Esophagus squamous epithelium (tissue), 5 donors: ENCODE measurements around the gene TTC8. TPM values are rescaled to one million over a fixed set of nuclear protein-coding genes. Genes with fewer than 3 reads are reported as not detected.

Experiments used
- DNase-seq: peaks from one replicate; lab custom pipeline; 2025; lab: John Stamatoyannopoulos, UW
- H3K27ac ChIP-seq, 4 donors: fragments of 200-600 bp; sonication (generic); one replicate each; pipeline ENCODE4 v1.5.1; 2016 to 2019; ENCODE audit warnings: mild to moderate bottlenecking in 1 of 4
- H3K27me3 ChIP-seq, 4 donors: fragments of 200-600 bp; sonication (generic); 1 replicate in 3 of 4; 2 replicates in 1 of 4; pipeline versions ENCODE4 v1.5.1 to v1.6.0; 2017 to 2021; ENCODE audit warnings: antibody characterized with exemption in 1 of 4
- H3K36me3 ChIP-seq, 3 donors: fragments of 200-600 bp; sonication (generic); one replicate each; pipeline ENCODE4 v1.5.1; 2016 to 2019
- H3K4me1 ChIP-seq, 3 donors: fragments of 200-600 bp; sonication (generic); one replicate each; pipeline ENCODE4 v1.5.1; 2017 to 2019
- H3K4me3 ChIP-seq, 4 donors: fragments of 200-600 bp; sonication (generic); 1 replicate in 3 of 4; 2 replicates in 1 of 4; pipeline ENCODE4 v1.5.1; 2016 to 2019; ENCODE audit warnings: mild to moderate bottlenecking in 2 of 4, moderate library complexity in 1 of 4
- H3K9me3 ChIP-seq, 3 donors: fragments of 200-600 bp; sonication (generic); one replicate each; pipeline ENCODE4 v1.5.1; 2016 to 2019
- POLR2A ChIP-seq, 4 donors: fragments of 450-650 bp; IDR thresholded peaks; one replicate each; pipeline ENCODE4 v1.6.1; 2017; ENCODE audit warnings: antibody characterized with exemption in 4 of 4, mild to moderate bottlenecking in 4 of 4, moderate library complexity in 3 of 4
- WGBS, 2 donors: methylation state at CpG; one replicate each; pipeline ENCODE4 v1.1.5; 2018; 5-methylcytosine and 5-hydroxymethylcytosine counted together
- intact Hi-C: fragments of 100-400 bp; cut with DNase I; formaldehyde crosslinking; loops from one replicate; pipeline ENCODE4 v1.15.0; 2022
- total RNA-seq, 4 donors: library from RNA; depleted of rRNA; stranded (reverse); fragments of >200 nt; gene quantifications; one replicate each; pipeline ENCODE4 v1.1.0, GENCODE V29; 2016
- TF ChIP-seq, protein P1 (sequence below), 6 experiments: fragments of 450-650 bp in 4 of 6; fragments of 200-600 bp in 2 of 6; sonication (generic) in 2 of 6; IDR thresholded peaks; one replicate each; pipeline ENCODE4 v1.5.1; 2016 to 2019; ENCODE audit warnings: antibody characterized with exemption in 6 of 6, mild to moderate bottlenecking in 4 of 6, moderate library complexity in 4 of 6
- donor health status: DM: yes; HTN: yes; CAD: no.

TTC8 gene
- total RNA-seq, 4 donors from 2014 or later: 13.0 to 17.2 (median 15.8) TPM

DNA sequence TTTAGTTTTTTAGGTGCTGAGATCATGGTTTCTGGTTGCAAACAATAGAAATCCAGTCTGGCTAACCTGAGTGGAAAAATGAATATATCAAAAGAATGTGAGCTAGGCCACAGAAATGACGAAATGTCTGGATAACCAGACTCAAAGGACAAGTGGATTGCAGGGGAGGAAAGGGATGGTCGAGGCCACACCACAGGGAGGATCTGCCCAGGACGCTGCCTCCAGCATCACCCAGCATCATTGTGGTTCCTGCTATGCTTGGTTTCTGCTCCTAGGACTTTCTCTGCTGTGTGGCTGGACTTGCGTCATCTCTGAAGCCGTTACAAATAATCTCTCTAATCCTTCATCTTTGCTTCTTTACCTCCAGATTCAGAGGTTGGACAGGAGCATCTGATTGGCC, 80.4 kb downstream of the TTC8 start:
- H3K36me3 ChIP-seq: no peaks in the 10 kb centered on the region
- no peak for DNase-seq
- 46 to 74% methylated on average over 4 to 5 of the region's 5 CpGs for WGBS, 2 donors
- TF ChIP-seq, protein P1, sequence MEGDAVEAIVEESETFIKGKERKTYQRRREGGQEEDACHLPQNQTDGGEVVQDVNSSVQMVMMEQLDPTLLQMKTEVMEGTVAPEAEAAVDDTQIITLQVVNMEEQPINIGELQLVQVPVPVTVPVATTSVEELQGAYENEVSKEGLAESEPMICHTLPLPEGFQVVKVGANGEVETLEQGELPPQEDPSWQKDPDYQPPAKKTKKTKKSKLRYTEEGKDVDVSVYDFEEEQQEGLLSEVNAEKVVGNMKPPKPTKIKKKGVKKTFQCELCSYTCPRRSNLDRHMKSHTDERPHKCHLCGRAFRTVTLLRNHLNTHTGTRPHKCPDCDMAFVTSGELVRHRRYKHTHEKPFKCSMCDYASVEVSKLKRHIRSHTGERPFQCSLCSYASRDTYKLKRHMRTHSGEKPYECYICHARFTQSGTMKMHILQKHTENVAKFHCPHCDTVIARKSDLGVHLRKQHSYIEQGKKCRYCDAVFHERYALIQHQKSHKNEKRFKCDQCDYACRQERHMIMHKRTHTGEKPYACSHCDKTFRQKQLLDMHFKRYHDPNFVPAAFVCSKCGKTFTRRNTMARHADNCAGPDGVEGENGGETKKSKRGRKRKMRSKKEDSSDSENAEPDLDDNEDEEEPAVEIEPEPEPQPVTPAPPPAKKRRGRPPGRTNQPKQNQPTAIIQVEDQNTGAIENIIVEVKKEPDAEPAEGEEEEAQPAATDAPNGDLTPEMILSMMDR (IDR thresholded peaks at IDR 0.05): no peak
- no peak for TF ChIP-seq POLR2A (IDR thresholded peaks at IDR 0.05)
- intact Hi-C loops: no loop called here
- no peak overlapping the region for H3K27ac ChIP-seq
- H3K9me3 ChIP-seq: peaks cover 0 to 11% (median 3%) of the 10 kb centered on the region in 3 donors
- H3K4me3 ChIP-seq: no peak overlapping the region
- peaks cover 0 to 7% (median 0%) of the 10 kb centered on the region in 4 donors for H3K27me3 ChIP-seq
- no peaks in the 10 kb centered on the region for H3K4me1 ChIP-seq

DNA sequence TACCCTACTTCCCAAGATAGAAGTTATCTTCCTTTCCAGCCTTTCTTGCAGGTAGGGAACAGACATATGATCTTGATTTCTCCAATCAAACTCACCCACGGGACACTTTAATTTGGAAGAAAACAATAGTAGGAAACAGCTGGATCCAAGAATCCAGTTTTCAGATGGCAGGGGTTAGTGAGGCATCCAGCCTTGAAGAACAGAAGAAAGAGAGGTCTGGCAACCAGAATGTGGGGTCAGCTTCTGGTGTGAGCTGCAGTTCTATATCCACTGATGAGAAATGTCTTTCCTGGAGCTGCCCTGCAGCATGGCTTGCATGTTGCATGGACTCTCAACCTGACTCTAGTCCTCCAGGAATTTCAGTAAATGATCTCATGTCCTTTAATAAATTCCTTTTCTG, 83.8 kb downstream of the TTC8 start:
- no peak for TF ChIP-seq POLR2A (IDR thresholded peaks at IDR 0.05)
- TF ChIP-seq, protein P1 (IDR thresholded peaks at IDR 0.05): no peak
- no peak overlapping the region for H3K4me3 ChIP-seq
- peaks cover 0 to 11% (median 3%) of the 10 kb centered on the region in 3 donors for H3K9me3 ChIP-seq
- no peak for DNase-seq
- H3K36me3 ChIP-seq: no peaks in the 10 kb centered on the region
- no peak overlapping the region for H3K27ac ChIP-seq
- WGBS, 2 donors: 70 to 80% methylated on average over 1 of the region's 1 CpG
- intact Hi-C loops: no loop called here
- H3K27me3 ChIP-seq: no peaks in the 10 kb centered on the region
- no peaks in the 10 kb centered on the region for H3K4me1 ChIP-seq

DNA sequence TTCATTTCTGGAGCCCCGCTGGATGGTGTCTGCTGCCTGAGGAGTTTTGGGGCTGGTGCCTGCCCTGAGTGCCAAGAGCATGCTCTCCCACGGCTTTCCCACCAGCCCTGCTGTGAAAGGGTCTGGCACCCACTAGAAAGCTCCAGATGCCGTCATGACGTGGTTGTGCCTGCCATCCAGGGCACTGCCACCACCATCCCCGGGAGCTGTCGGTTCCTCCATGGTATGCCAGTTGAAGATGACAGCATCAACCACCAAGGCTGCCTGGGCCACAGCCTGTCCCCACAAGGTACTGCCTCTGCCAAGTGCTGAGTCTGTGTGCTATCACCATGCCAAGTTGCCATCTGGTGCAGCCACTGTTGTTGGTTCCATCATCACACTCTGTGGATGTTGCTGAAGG, 85.9 kb downstream of the TTC8 start:
- 91 to 100% methylated on average over 1 to 4 of the region's 6 CpGs for WGBS, 2 donors
- peaks cover 0 to 11% (median 3%) of the 10 kb centered on the region in 3 donors for H3K9me3 ChIP-seq
- no peak overlapping the region for H3K4me3 ChIP-seq
- H3K27ac ChIP-seq: no peak overlapping the region
- DNase-seq: no peak
- TF ChIP-seq, protein P1 (IDR thresholded peaks at IDR 0.05): no peak
- no peak for TF ChIP-seq POLR2A (IDR thresholded peaks at IDR 0.05)
- peaks cover 0 to 4% (median 0%) of the 10 kb centered on the region in 4 donors for H3K27me3 ChIP-seq
- no peaks in the 10 kb centered on the region for H3K36me3 ChIP-seq
- intact Hi-C loops: no loop called here
- no peaks in the 10 kb centered on the region for H3K4me1 ChIP-seq

DNA sequence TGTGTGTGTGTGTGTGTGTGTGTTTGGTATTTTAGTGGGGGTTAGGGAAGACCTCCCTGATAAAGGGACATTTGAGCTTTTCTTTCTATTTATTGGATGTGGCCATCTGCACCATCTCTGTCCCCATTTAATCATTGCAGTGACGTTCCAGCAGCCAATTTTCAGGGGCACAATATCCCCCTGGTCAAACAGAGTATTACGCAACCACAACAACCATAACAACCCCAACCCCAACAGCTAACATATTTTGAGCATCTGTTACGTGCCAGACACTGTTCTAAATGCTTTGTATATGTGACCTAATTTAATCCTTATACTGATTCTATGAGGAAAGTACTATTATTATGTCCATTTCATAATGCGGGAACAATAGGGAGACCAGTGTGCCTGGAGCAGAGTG, 87.4 kb downstream of the TTC8 start:
- no peak for DNase-seq
- H3K9me3 ChIP-seq: peaks cover 0 to 11% (median 3%) of the 10 kb centered on the region in 3 donors
- WGBS, 2 donors: 78 to 80% methylated on average over 4 of the region's 4 CpGs
- H3K27me3 ChIP-seq: peaks cover 0 to 7% (median 0%) of the 10 kb centered on the region in 4 donors
- intact Hi-C loops: no loop called here
- no peak overlapping the region for H3K4me3 ChIP-seq
- TF ChIP-seq, protein P1 (IDR thresholded peaks at IDR 0.05): no peak
- TF ChIP-seq POLR2A (IDR thresholded peaks at IDR 0.05): no peak
- no peaks in the 10 kb centered on the region for H3K36me3 ChIP-seq
- H3K27ac ChIP-seq: no peak overlapping the region
- H3K4me1 ChIP-seq: no peaks in the 10 kb centered on the region

DNA sequence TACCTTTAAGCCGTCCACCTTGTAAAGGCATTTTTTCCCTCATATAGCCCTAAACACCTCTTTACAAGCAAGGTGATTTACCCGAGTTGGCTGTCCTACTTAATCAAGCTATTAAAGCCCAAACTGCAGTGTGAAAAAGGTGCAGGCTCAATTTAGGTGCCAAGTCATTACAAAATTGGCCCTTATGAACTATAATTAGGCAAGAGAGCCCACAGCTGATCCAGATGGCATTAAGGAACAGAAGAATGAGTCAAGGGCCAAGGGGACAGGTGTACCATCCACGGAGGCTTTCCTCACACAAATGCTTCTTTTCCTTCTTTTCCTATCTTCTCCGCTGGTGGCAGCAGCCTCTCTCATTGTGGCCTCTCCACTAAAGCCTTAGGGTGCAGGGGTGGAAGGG, 90.5 kb downstream of the TTC8 start:
- 57 to 66% methylated on average over 4 of the region's 4 CpGs for WGBS, 2 donors
- H3K27me3 ChIP-seq: peaks cover 0 to 7% (median 0%) of the 10 kb centered on the region in 4 donors
- H3K4me3 ChIP-seq: no peak overlapping the region
- no peaks in the 10 kb centered on the region for H3K9me3 ChIP-seq
- TF ChIP-seq, protein P1 (IDR thresholded peaks at IDR 0.05): no peak
- no peak for TF ChIP-seq POLR2A (IDR thresholded peaks at IDR 0.05)
- intact Hi-C loops: no loop called here
- H3K27ac ChIP-seq: no peak overlapping the region
- no peak for DNase-seq
- no peaks in the 10 kb centered on the region for H3K36me3 ChIP-seq
- no peaks in the 10 kb centered on the region for H3K4me1 ChIP-seq
